HepG2 (cell line): ENCODE results near the gene CUL4B. TPM values are rescaled to one million over a fixed set of nuclear protein-coding genes. Genes with fewer than 3 reads are reported as not detected.
A peak's percentile ranks its signal among the peaks of the same experiment; 100 is the strongest.

ENCODE experiments used
- CHD4 ChIP-seq: fragments of 200-600 bp; sonication (generic); IDR thresholded peaks from 2 replicates; pipeline ENCODE4 v1.7.0; 2017; ENCODE audit warnings: mild to moderate bottlenecking, low read length, borderline replicate concordance
- NR2F1 ChIP-seq, 2 experiments: fragments of 450-650 bp in 1 of 2; formaldehyde crosslinking in 1 of 2; IDR thresholded peaks; 2 replicates each; pipeline versions ENCODE4 v1.5.0 to v1.6.1; 2016 to 2020; ENCODE audit warnings: mild to moderate bottlenecking in 1 of 2, missing compliant biosample characterization in 1 of 2, missing genetic modification reagents in 1 of 2, moderate library complexity in 1 of 2
- SP5 ChIP-seq: IDR thresholded peaks from 2 replicates; pipeline ENCODE4 v1.6.1; 2016; ENCODE audit warnings: low read depth, borderline replicate concordance
- SSRP1 ChIP-seq: IDR thresholded peaks from 2 replicates; pipeline ENCODE4 v1.6.1; 2016; ENCODE audit warnings: control low read depth
- ZBTB25 ChIP-seq: IDR thresholded peaks from 2 replicates; pipeline ENCODE4 v1.6.1; 2018; ENCODE audit warnings: missing genetic modification reagents
- ZKSCAN5 ChIP-seq: sonication (generic); formaldehyde crosslinking; IDR thresholded peaks from 2 replicates; pipeline ENCODE4 v1.5.1; 2020; ENCODE audit warnings: mild to moderate bottlenecking, missing genetic modification reagents
- ZNF160 ChIP-seq: sonication (generic); formaldehyde crosslinking; IDR thresholded peaks from 2 replicates; pipeline ENCODE4 v1.8.0; 2022; ENCODE audit warnings: mild to moderate bottlenecking, inconsistent platforms, missing genetic modification reagents
- ZNF367 ChIP-seq: sonication (generic); formaldehyde crosslinking; IDR thresholded peaks from 2 replicates; pipeline ENCODE4 v1.4.0; 2020; ENCODE audit warnings: missing genetic modification reagents, borderline replicate concordance
- ZNF510 ChIP-seq: sonication (generic); formaldehyde crosslinking; IDR thresholded peaks from 2 replicates; pipeline ENCODE4 v1.4.0; 2020; ENCODE audit warnings: low read depth, mild to moderate bottlenecking, missing genetic modification reagents
- ZNF556 ChIP-seq: sonication (generic); formaldehyde crosslinking; IDR thresholded peaks from 2 replicates; pipeline ENCODE4 v1.4.0; 2020; ENCODE audit warnings: mild to moderate bottlenecking, missing genetic modification reagents, borderline replicate concordance
- ZNF616 ChIP-seq: sonication (generic); formaldehyde crosslinking; IDR thresholded peaks from 2 replicates; pipeline ENCODE4 v1.5.0; 2020; ENCODE audit warnings: low read depth, mild to moderate bottlenecking, missing genetic modification reagents
- ZNF619 ChIP-seq: sonication (generic); formaldehyde crosslinking; IDR thresholded peaks from 2 replicates; pipeline ENCODE4 v1.4.0; 2020; ENCODE audit warnings: mild to moderate bottlenecking, missing genetic modification reagents
- ZNF687 ChIP-seq: sonication (generic); formaldehyde crosslinking; IDR thresholded peaks from 2 replicates; pipeline ENCODE4 v1.5.1; 2020; ENCODE audit warnings: mild to moderate bottlenecking, missing genetic modification reagents, moderate library complexity
- ZNF781 ChIP-seq: sonication (generic); formaldehyde crosslinking; IDR thresholded peaks from 2 replicates; pipeline ENCODE4 v1.5.1; 2020; ENCODE audit warnings: borderline replicate concordance, mild to moderate bottlenecking, missing genetic modification reagents; ENCODE audit errors: not compliant biosample characterization
- ZSCAN20 ChIP-seq: sonication (generic); formaldehyde crosslinking; IDR thresholded peaks from 2 replicates; pipeline ENCODE4 v1.4.0; 2020; ENCODE audit warnings: missing genetic modification reagents, mild to moderate bottlenecking, borderline replicate concordance
- polyA plus RNA-seq, 8 experiments: library from polyadenylated mRNA; depleted of rRNA in 3 of 8; stranded (reverse) in 7 of 8; unstranded in 1 of 8; fragments of >200 nt; fragmentation: Illumina TruSeq in 4 of 8; extraction: Trizol in 4 of 8; gene quantifications; 2 replicates each; pipeline versions ENCODE4 v1.2.1 to v1.2.3, GENCODE V29; 2011 to 2016; ENCODE audit warnings: low read depth in 4 of 8, missing spikeins in 1 of 8, mixed read lengths in 1 of 8; ENCODE audit not compliant: insufficient read depth in 1 of 8
- total RNA-seq, 5 experiments: library from RNA; depleted of rRNA; stranded (reverse); fragments of >200 nt; fragmentation: Illumina TruSeq; extraction: Trizol; gene quantifications; 2 replicates each; pipeline ENCODE4 v1.2.3, GENCODE V29; 2016; ENCODE audit warnings: low read depth in 1 of 5
- TF ChIP-seq, protein P1 (sequence below): sonication (generic); formaldehyde crosslinking; IDR thresholded peaks from 2 replicates; pipeline ENCODE4 v1.5.0; 2020; ENCODE audit warnings: missing genetic modification reagents
- TF ChIP-seq, protein P2 (sequence below): sonication (generic); formaldehyde crosslinking; conservative IDR thresholded peaks from 2 replicates; pipeline ENCODE4 v1.4.0; 2020; ENCODE audit warnings: missing genetic modification reagents
- TF ChIP-seq, protein P3 (sequence below): sonication (generic); formaldehyde crosslinking; IDR thresholded peaks from 2 replicates; pipeline ENCODE4 v1.8.0; 2022; ENCODE audit warnings: missing genetic modification reagents, low read depth, mild to moderate bottlenecking, borderline replicate concordance

CUL4B gene
- total and polyA plus RNA-seq, 2 of the 13 experiments (the other 11 are each of a cell fraction or from before 2014, with no cell fraction given), result 21.6 to 28.5 TPM

DNA sequence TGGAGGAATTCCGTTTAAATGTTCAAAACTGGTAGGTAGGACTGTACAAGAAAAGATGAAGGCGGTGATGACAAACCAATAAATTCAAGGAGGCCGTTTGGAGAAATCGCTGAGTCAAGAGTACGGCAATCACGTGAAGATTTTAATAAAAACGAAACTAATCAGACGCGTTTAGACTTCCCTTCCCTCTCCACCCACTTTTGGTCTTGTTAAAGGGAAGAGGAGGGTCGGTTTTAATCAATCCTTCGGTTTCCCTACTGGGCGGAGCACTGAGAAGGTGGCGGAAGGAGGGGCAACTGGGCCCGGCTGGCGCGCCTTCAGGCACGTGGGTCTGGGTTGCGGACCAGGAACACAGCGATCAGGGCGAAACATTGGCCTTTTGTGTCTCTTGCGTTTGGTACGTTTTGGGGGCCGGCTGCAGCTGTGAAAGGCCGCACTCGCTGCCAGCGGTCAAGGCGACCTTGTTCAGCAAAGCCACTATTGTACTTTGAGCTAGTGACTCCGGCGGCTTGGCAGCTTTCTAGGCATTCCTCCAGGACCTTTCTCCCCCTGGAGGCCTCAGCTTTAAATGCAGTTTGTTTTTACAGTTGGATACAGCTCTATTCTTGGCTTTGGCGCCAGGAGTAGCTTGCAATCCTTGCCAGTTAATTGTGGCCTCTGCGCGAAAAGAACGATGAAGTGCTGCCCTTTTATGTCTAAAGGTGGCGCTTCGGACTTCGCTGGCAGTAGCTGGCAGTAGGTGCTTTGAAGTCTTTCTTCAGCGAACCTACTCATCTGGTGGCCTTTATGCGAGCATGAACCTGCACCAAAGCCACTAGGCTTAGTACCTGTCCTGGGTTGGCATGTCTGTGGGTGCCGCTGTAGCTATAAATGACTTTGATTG lies 74.9 kb downstream of the CUL4B start (continued):
- TF ChIP-seq ZKSCAN5 (CRISPR knock-in tag), result no peak
- TF ChIP-seq ZNF687 (CRISPR knock-in tag), result peak; percentile 95
- no peak for TF ChIP-seq CHD4
- TF ChIP-seq ZNF160, result 0 out of 2 replicates have a peak, but pooled peaks have one; percentile 23
- no peak for TF ChIP-seq ZSCAN20
- no peak for TF ChIP-seq ZNF367
- TF ChIP-seq ZNF556 (CRISPR knock-in tag), result peak; percentile 61; the same call in 1 of the 2 replicates
- TF ChIP-seq, protein P1, sequence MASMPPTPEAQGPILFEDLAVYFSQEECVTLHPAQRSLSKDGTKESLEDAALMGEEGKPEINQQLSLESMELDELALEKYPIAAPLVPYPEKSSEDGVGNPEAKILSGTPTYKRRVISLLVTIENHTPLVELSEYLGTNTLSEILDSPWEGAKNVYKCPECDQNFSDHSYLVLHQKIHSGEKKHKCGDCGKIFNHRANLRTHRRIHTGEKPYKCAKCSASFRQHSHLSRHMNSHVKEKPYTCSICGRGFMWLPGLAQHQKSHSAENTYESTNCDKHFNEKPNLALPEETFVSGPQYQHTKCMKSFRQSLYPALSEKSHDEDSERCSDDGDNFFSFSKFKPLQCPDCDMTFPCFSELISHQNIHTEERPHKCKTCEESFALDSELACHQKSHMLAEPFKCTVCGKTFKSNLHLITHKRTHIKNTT (CRISPR knock-in tag), result no peak
- TF ChIP-seq, protein P2, sequence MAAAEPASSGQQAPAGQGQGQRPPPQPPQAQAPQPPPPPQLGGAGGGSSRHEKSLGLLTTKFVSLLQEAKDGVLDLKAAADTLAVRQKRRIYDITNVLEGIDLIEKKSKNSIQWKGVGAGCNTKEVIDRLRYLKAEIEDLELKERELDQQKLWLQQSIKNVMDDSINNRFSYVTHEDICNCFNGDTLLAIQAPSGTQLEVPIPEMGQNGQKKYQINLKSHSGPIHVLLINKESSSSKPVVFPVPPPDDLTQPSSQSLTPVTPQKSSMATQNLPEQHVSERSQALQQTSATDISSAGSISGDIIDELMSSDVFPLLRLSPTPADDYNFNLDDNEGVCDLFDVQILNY (CRISPR knock-in tag), result no peak
- no peak for TF ChIP-seq ZNF616 (CRISPR knock-in tag)
- TF ChIP-seq NR2F1 (CRISPR knock-in tag; IDR thresholded peaks at IDR 0.05), result 0 out of 4 replicates have a peak, but pooled peaks of 1 of the 2 experiments have one; percentile 20
- no peak for TF ChIP-seq ZBTB25 (CRISPR knock-in tag)
- TF ChIP-seq SSRP1 (CRISPR knock-in tag), result no peak
- no peak for TF ChIP-seq ZNF781
- TF ChIP-seq ZNF510, result no peak
- TF ChIP-seq, protein P3, sequence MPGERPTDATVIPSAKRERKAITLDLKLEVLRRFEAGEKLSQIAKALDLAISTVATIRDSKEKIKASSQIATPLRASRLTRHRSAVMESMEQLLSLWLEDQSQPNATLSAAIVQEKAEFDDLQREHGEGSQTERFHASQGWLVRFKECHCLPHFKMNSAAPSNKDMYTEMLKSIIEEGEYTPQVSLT, result no peak
- no peak for TF ChIP-seq ZNF619 (CRISPR knock-in tag)
- TF ChIP-seq SP5 (CRISPR knock-in tag), result peak; percentile 82
